ENCODE results near the gene MYL3.
A peak's percentile ranks its signal among the peaks of the same experiment; 100 is the strongest.

Gene MYL3

GRCh38 chr3:46870651-46871050 is 7.4 kb upstream of the MYL3 start:
- H3K4me3 ChIP-seq (ENCODE audit: low read depth, low read length): no peak overlapping the region
- no peak for TF ChIP-seq CTCF (IDR thresholded peaks at IDR 0.05; ENCODE audit: borderline replicate concordance, insufficient read depth, low read depth, low read length)

GRCh38 chr3:46869440-46869839 is 6.2 kb upstream of the MYL3 start:
- TF ChIP-seq CTCF (IDR thresholded peaks at IDR 0.05; ENCODE audit: borderline replicate concordance, insufficient read depth, low read depth, low read length): no peak
- no peak overlapping the region for H3K4me3 ChIP-seq (ENCODE audit: low read depth, low read length)

- no peak for TF ChIP-seq CTCF (IDR thresholded peaks at IDR 0.05; ENCODE audit: borderline replicate concordance, insufficient read depth, low read depth, low read length)
- no peak overlapping the region for H3K4me3 ChIP-seq (ENCODE audit: low read depth, low read length)
These were observed 5.7 kb upstream of the MYL3 start for GRCh38 chr3:46868948-46869347.

GRCh38 chr3:46868287-46868686 is 5.0 kb upstream of the MYL3 start:
- H3K4me3 ChIP-seq (ENCODE audit: low read depth, low read length): no peak overlapping the region
- no peak for TF ChIP-seq CTCF (IDR thresholded peaks at IDR 0.05; ENCODE audit: borderline replicate concordance, insufficient read depth, low read depth, low read length)

- TF ChIP-seq CTCF (IDR thresholded peaks at IDR 0.05; ENCODE audit: borderline replicate concordance, insufficient read depth, low read depth, low read length): no peak
- H3K4me3 ChIP-seq (ENCODE audit: low read depth, low read length): no peak overlapping the region
These were observed 4.3 kb upstream of the MYL3 start for GRCh38 chr3:46867550-46867898.

GRCh38 chr3:46866720-46867549 is 3.7 kb upstream of the MYL3 start:
- no peak overlapping the region for H3K4me3 ChIP-seq (ENCODE audit: low read depth, low read length)
- TF ChIP-seq CTCF (IDR thresholded peaks at IDR 0.05; ENCODE audit: borderline replicate concordance, insufficient read depth, low read depth, low read length): peak; percentile 92

- no peak for TF ChIP-seq CTCF (IDR thresholded peaks at IDR 0.05; ENCODE audit: borderline replicate concordance, insufficient read depth, low read depth, low read length)
- no peak overlapping the region for H3K4me3 ChIP-seq (ENCODE audit: low read depth, low read length)
These were observed 2.9 kb upstream of the MYL3 start for GRCh38 chr3:46866032-46866595.
